K562 (cell line): ENCODE measurements around the gene NHLH2. TPM values are rescaled to one million over a fixed set of nuclear protein-coding genes. Genes with fewer than 3 reads are reported as not detected.

Source experiments
- ATAC-seq: fragments of 200-7000 bp; cut with Tn5 transposase; 3 replicates; pipeline ENCODE4 v1.9.1; 2020; ENCODE audit warnings: moderate library complexity
- BruUV-seq: library from RNA; stranded (reverse); fragments of 400-500 nt; replicated peaks from 2 replicates; lab custom pipeline; 2021; lab: Mats Ljungman, UMichigan
- CTCF ChIA-PET: fragments of 300-600 bp; formaldehyde crosslinking; extraction: SDS; loops from one replicate; lab custom pipeline; 2021; ENCODE audit warnings: low intra/inter-chr PET ratio; lab: Yijun Ruan, JAX
- POLR2A ChIA-PET: fragments of 300-600, 350-650 bp; sonication (Branson Sonifier 250); formaldehyde crosslinking; extraction: SDS; loops from one replicate; lab custom pipeline; 2021; ENCODE audit warnings: antibody characterized with exemption, inconsistent platforms; lab: Yijun Ruan, JAX
- DNase-seq, 4 experiments: peaks; one replicate each; pipeline versions ENCODE4 v3.0.0 to v3.0.0-alpha.2; 2011 to 2018; ENCODE audit warnings: low spot score in 3 of 4, mixed read lengths in 3 of 4; ENCODE audit errors: extremely low read depth in 1 of 4
- FAIRE-seq: peaks from 2 replicates; lab custom pipeline; 2011; peaks lifted over from hg19 to GRCh38; lab: Jason Lieb, UNC
- H2AFZ ChIP-seq: 2 replicates; pipeline ENCODE4 v1.6.0; 2011; ENCODE audit warnings: low read depth, low read length, control low read depth, inconsistent platforms
- H3K27ac ChIP-seq: fragments of 200-600 bp; 3 replicates; pipeline ENCODE4 v1.8.0; 2011; ENCODE audit warnings: low read depth, mild to moderate bottlenecking, control low read depth, inconsistent platforms, low read length, moderate library complexity, mixed read lengths; ENCODE audit errors: extremely low read depth
- H3K27me3 ChIP-seq, 2 experiments: fragments of 300-600 bp in 1 of 2; 2 replicates in 1 of 2; 3 replicates in 1 of 2; pipeline versions ENCODE4 v1.6.0 to v1.8.0; 2011; ENCODE audit warnings: inconsistent platforms in 2 of 2, low read length in 2 of 2, mild to moderate bottlenecking in 1 of 2, mixed read lengths in 1 of 2, moderate library complexity in 1 of 2; ENCODE audit not compliant: control insufficient read depth in 2 of 2, insufficient read depth in 2 of 2
- H3K36me3 ChIP-seq: fragments of 300-600 bp; 3 replicates; pipeline ENCODE4 v1.8.0; 2011; ENCODE audit warnings: mild to moderate bottlenecking, low read length, inconsistent platforms; ENCODE audit not compliant: control insufficient read depth, insufficient read depth
- H3K4me1 ChIP-seq, 2 experiments: fragments of 200-600 bp in 1 of 2; replicated peaks in 1 of 2; 2 replicates in 1 of 2; 3 replicates in 1 of 2; pipeline versions ENCODE4 v1.5.1 to v1.8.0; 2011; ENCODE audit warnings: inconsistent platforms in 2 of 2, low read length in 2 of 2, mild to moderate bottlenecking in 1 of 2, mixed read lengths in 1 of 2, moderate library complexity in 1 of 2; ENCODE audit not compliant: control insufficient read depth in 2 of 2, insufficient read depth in 2 of 2
- H3K4me2 ChIP-seq: 2 replicates; pipeline ENCODE4 v1.6.1; 2011; ENCODE audit warnings: low read length, control low read depth, inconsistent platforms, mixed read lengths; ENCODE audit not compliant: insufficient read depth
- H3K4me3 ChIP-seq: fragments of 200-600 bp; sonication (generic), shearing (Covaris generic); 2 replicates; pipeline ENCODE4 v1.5.1; 2016; ENCODE audit warnings: control low read depth, inconsistent platforms
- H3K79me2 ChIP-seq: fragments of 200-600 bp; 3 replicates; pipeline ENCODE4 v1.8.0; 2011; ENCODE audit warnings: low read length, inconsistent platforms; ENCODE audit not compliant: control insufficient read depth, insufficient read depth
- H3K9ac ChIP-seq, 2 experiments: 2 replicates each; pipeline versions ENCODE4 v1.6.0 to v1.6.1; 2011; ENCODE audit warnings: low read depth in 2 of 2, low read length in 2 of 2, control low read depth in 1 of 2, inconsistent platforms in 1 of 2, mild to moderate bottlenecking in 1 of 2, mixed read lengths in 1 of 2; ENCODE audit not compliant: insufficient read depth in 1 of 2
- H3K9me1 ChIP-seq: one replicate; pipeline ENCODE4 v1.6.0; 2011; ENCODE audit warnings: inconsistent platforms, mild to moderate bottlenecking, low read length, moderate library complexity; ENCODE audit not compliant: control insufficient read depth, insufficient read depth
- H3K9me3 ChIP-seq: replicated peaks from 2 replicates; pipeline ENCODE4 v1.5.1; 2011; ENCODE audit warnings: low read depth, low read length, inconsistent platforms; ENCODE audit not compliant: control insufficient read depth, insufficient read depth
- H4K20me1 ChIP-seq: replicated peaks from 2 replicates; pipeline ENCODE4 v1.6.1; 2011; ENCODE audit warnings: low read length, inconsistent platforms, mixed read lengths; ENCODE audit not compliant: control insufficient read depth, insufficient read depth
- SP1 ChIP-seq: sonication (generic); formaldehyde crosslinking; IDR thresholded peaks from 2 replicates; pipeline ENCODE4 v1.8.1; 2022; ENCODE audit warnings: mild to moderate bottlenecking, missing genetic modification reagents
- ZNF644 ChIP-seq: fragments of 200-800 bp; sonication (Bioruptor generic); IDR thresholded peaks from 2 replicates; pipeline ENCODE4 v1.6.1; 2016; ENCODE audit warnings: low read depth, missing genetic modification characterization, missing compliant biosample characterization
- WGBS: fragments of 100-300 bp; shearing (Covaris generic); methylation state at CpG from one replicate; pipeline ENCODE4 v1.1.6; 2016; ENCODE audit warnings: low coverage, mixed read lengths; ENCODE audit not compliant: insufficient coverage; ENCODE audit errors: missing lambda C conversion rate; 5-methylcytosine and 5-hydroxymethylcytosine counted together
- in situ Hi-C: fragments of 300-500 bp; cut with MboI; formaldehyde crosslinking; loops from 4 replicates; pipeline ENCODE4 v1.15.0; 2018; ENCODE audit warnings: inconsistent platforms, mixed read lengths
- intact Hi-C: fragments of 100-400 bp; cut with micrococcal nuclease; formaldehyde crosslinking; loops from 2 replicates; pipeline ENCODE4 v1.14.2; 2022
- polyA plus RNA-seq, 8 experiments: library from polyadenylated mRNA; depleted of rRNA in 4 of 8; stranded (reverse) in 5 of 8; unstranded in 3 of 8; fragments of >200 nt; fragmentation: Nextera tagmentation in 2 of 8; fragmentation: Illumina TruSeq in 1 of 8; extraction: Ambion mirVana in 2 of 8; extraction: Trizol in 1 of 8; gene quantifications; 2 replicates each; pipeline versions ENCODE4 v1.2.1 to v1.2.3, GENCODE V29; 2011 to 2014; ENCODE audit warnings: inconsistent platforms in 1 of 8, missing spikeins in 1 of 8
- total RNA-seq, 7 experiments: library from RNA; depleted of rRNA in 6 of 7; stranded (reverse); fragments of >200 nt in 6 of 7; fragmentation: Illumina TruSeq in 2 of 7; extraction: Trizol in 2 of 7; gene quantifications; 2 replicates each; pipeline versions ENCODE4 v1.2.1 to v1.2.3, GENCODE V29; 2011 to 2021; ENCODE audit warnings: low replicate concordance in 1 of 7
- TF ChIP-seq, protein P1 (sequence below), 2 experiments: fragments of 450-650 bp; formaldehyde crosslinking in 1 of 2; IDR thresholded peaks; 2 replicates each; pipeline versions ENCODE4 v1.4.0 to v1.6.1; 2014 to 2020; ENCODE audit warnings: mild to moderate bottlenecking in 2 of 2, borderline replicate concordance in 1 of 2, low read depth in 1 of 2
- TF ChIP-seq, protein P2 (sequence below): sonication (generic); formaldehyde crosslinking; IDR thresholded peaks from 2 replicates; pipeline ENCODE4 v1.8.0; 2023; ENCODE audit warnings: missing genetic modification reagents, mild to moderate bottlenecking, borderline replicate concordance

The NHLH2 gene
- total and polyA plus RNA-seq, 9 of the 15 experiments (the other 6 are each of a cell fraction or from before 2014, with no cell fraction given), result not detected

DNA sequence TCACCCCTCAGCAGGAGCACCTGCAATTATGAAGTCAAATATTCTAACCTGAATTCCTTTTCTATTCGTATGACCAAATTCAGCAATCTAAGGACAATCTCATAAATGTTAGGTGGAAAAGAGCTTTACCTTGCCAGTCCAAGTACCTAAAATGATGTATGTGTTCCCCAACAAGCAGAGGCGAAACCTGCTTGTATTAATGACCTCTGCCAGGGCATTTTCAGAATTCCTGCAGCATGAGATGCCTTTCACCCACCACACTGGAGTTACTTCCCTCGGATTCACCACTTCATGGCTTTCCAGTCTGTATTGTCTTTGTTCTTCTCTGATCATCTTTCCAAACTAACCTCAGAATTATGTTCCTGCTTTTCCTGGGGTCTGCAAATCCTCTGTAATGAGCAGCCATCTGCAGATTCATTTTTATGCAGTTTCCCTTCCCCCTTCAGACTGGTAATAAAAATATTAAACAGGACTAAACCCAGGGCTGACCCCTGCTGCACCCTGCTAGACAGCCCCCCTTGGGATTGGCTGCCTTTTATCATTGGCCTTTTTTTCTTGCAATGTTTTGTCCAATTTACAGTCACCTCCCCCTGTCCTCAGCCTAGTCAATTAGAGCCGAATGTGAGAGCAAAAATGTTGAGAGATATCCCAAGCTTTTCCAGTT, 45.8 kb downstream of the NHLH2 start:
- H4K20me1 ChIP-seq, result no peaks in the 10 kb centered on the region
- H3K79me2 ChIP-seq, result no peaks in the 10 kb centered on the region
- no peaks in the 10 kb centered on the region for H3K9me3 ChIP-seq
- no peak for FAIRE-seq
- no peak overlapping the region for H3K27ac ChIP-seq
- no peak overlapping the region for H3K4me3 ChIP-seq
- CTCF ChIA-PET, result no interaction called here
- H3K9me1 ChIP-seq, result no peaks in the 10 kb centered on the region
- no peak overlapping the region for H3K4me2 ChIP-seq
- no peak for DNase-seq
- ATAC-seq, result no peak
- 0% methylated on average over 4 of the region's 4 CpGs for WGBS
- intact Hi-C loops (no loop called here), in situ Hi-C loops (no loop called here)
- no peaks in the 10 kb centered on the region for H3K36me3 ChIP-seq
- no peaks in the 10 kb centered on the region for H3K4me1 ChIP-seq
- H3K27me3 ChIP-seq, result peaks cover 0 to 9% of the 10 kb centered on the region in 2 experiments; a peak in 2 of 5 replicates
- H3K9ac ChIP-seq, result no peak overlapping the region
- POLR2A ChIA-PET, result no interaction called here
- no TSS peak for BruUV-seq
- H2AFZ ChIP-seq, result no peak overlapping the region
- TF ChIP-seq, protein P1, sequence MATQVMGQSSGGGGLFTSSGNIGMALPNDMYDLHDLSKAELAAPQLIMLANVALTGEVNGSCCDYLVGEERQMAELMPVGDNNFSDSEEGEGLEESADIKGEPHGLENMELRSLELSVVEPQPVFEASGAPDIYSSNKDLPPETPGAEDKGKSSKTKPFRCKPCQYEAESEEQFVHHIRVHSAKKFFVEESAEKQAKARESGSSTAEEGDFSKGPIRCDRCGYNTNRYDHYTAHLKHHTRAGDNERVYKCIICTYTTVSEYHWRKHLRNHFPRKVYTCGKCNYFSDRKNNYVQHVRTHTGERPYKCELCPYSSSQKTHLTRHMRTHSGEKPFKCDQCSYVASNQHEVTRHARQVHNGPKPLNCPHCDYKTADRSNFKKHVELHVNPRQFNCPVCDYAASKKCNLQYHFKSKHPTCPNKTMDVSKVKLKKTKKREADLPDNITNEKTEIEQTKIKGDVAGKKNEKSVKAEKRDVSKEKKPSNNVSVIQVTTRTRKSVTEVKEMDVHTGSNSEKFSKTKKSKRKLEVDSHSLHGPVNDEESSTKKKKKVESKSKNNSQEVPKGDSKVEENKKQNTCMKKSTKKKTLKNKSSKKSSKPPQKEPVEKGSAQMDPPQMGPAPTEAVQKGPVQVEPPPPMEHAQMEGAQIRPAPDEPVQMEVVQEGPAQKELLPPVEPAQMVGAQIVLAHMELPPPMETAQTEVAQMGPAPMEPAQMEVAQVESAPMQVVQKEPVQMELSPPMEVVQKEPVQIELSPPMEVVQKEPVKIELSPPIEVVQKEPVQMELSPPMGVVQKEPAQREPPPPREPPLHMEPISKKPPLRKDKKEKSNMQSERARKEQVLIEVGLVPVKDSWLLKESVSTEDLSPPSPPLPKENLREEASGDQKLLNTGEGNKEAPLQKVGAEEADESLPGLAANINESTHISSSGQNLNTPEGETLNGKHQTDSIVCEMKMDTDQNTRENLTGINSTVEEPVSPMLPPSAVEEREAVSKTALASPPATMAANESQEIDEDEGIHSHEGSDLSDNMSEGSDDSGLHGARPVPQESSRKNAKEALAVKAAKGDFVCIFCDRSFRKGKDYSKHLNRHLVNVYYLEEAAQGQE (IDR thresholded peaks at IDR 0.05; ENCODE audit: borderline replicate concordance), result no peak
- TF ChIP-seq, protein P1 (CRISPR knock-in tag; IDR thresholded peaks at IDR 0.05; ENCODE audit: low read depth), result no peak
- TF ChIP-seq ZNF644 (tag), result no peak
- no peak for TF ChIP-seq SP1
- TF ChIP-seq, protein P2, sequence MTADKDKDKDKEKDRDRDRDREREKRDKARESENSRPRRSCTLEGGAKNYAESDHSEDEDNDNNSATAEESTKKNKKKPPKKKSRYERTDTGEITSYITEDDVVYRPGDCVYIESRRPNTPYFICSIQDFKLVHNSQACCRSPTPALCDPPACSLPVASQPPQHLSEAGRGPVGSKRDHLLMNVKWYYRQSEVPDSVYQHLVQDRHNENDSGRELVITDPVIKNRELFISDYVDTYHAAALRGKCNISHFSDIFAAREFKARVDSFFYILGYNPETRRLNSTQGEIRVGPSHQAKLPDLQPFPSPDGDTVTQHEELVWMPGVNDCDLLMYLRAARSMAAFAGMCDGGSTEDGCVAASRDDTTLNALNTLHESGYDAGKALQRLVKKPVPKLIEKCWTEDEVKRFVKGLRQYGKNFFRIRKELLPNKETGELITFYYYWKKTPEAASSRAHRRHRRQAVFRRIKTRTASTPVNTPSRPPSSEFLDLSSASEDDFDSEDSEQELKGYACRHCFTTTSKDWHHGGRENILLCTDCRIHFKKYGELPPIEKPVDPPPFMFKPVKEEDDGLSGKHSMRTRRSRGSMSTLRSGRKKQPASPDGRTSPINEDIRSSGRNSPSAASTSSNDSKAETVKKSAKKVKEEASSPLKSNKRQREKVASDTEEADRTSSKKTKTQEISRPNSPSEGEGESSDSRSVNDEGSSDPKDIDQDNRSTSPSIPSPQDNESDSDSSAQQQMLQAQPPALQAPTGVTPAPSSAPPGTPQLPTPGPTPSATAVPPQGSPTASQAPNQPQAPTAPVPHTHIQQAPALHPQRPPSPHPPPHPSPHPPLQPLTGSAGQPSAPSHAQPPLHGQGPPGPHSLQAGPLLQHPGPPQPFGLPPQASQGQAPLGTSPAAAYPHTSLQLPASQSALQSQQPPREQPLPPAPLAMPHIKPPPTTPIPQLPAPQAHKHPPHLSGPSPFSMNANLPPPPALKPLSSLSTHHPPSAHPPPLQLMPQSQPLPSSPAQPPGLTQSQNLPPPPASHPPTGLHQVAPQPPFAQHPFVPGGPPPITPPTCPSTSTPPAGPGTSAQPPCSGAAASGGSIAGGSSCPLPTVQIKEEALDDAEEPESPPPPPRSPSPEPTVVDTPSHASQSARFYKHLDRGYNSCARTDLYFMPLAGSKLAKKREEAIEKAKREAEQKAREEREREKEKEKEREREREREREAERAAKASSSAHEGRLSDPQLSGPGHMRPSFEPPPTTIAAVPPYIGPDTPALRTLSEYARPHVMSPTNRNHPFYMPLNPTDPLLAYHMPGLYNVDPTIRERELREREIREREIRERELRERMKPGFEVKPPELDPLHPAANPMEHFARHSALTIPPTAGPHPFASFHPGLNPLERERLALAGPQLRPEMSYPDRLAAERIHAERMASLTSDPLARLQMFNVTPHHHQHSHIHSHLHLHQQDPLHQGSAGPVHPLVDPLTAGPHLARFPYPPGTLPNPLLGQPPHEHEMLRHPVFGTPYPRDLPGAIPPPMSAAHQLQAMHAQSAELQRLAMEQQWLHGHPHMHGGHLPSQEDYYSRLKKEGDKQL (CRISPR knock-in tag), result no peak
